Left renal cortex interstitium (tissue), 4 donors: ENCODE results near the gene POLR3H. TPM values are rescaled to one million over a fixed set of nuclear protein-coding genes. Genes with fewer than 3 reads are reported as not detected.
"Not testable (repeated sequence)": the region's sequence is repeated elsewhere in the genome, so short reads cannot be mapped to it uniquely, and the experiment has no call there.

ENCODE experiments used
- DNase-seq, 4 donors: peaks; one replicate each; pipeline ENCODE4 v3.0.0-alpha.2; 2013; ENCODE audit warnings: low read depth in 4 of 4, low spot score in 2 of 4, missing footprints in 1 of 4
- polyA plus RNA-seq, 4 donors: library from polyadenylated mRNA; unstranded; fragments of 120-200 nt; gene quantifications; one replicate each; pipeline ENCODE4 v1.2.1, GENCODE V29; 2013; ENCODE audit not compliant: insufficient read length in 4 of 4

POLR3H gene
- polyA plus RNA-seq, 4 donors = 30.7 to 38.8 (median 31.8) TPM

DNA sequence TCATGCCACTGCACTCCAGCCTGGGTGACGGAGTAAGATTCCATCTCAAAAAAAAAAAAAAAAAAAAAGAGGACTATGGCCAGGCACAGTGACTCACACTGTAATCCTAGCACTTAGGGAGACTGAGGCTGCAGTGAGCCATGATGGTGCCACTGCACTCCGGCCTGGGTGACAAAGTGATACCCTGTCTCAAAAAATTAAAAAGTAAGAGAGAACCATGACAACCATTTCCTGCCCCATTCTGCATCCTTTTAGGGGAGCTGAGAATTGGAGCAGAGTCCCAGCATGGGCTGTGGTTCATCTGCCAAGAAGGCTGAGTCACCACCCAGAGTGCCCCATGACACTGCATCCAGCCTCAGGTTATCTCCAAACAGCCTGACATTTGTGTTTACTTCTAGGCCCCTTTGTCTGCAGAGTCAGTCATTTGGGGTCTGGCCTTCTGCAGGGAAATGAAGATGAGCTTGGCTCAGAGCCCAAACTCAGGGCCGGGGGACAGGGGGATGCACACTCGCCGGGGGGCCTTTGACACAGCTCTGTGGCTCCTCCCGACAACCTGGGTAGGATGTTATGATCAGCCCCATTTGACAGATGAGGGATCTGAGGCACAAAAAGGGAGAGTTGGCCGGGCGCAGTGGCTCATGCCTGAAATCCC lies 21.3 kb upstream of the POLR3H start:
- DNase-seq = no peak

DNA sequence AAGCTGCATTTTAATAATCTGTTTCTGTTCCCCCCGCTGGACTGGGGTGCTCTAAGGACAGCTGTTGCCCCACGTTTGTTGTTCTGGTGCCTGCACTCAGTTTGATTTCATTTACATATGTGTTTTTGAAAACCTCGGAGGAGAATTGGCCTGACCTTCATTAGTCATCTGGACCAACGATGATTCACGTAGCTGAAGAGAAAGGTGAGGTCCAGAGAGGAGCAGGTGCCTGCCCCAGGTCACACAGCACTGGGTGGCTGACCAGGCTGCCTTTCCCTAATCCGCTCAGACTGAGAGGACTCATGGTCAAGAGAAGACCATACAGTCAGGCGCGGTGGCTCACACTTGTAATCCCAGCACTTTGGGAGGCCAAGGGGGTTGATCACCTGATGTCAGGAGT lies 20.3 kb upstream of the POLR3H start:
- DNase-seq = no peak

DNA sequence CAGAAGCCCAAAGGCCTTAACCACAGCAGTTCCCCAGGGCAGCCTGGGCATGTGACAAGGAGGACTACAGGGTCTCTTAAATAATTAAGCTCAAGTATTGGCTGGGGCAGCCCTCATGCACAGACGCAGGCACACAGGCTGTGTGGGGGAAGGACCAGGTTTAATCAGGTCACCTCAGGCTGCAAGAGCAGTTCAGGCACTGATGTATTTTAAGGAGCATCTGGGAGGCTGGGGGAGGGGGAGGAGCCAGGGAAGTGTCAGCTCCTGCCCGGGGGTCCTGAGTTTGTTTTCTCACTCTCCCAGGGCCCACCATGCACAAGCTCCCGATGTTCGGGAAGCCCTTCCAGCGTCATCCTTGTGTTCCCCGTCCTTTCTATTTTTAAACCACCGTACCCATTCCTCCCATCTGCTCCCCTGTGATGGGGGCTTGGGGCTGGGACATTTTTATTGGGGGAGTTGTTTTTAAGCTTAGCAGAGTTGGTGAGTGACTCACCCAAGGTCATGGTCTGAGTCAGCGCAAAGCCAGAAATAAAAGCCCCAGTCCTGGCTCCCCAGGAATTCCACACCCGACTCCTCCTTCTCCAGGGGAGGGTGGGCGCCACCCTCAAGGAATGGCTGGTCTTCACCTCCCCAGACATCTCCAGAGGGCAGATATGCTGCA lies 18.9 kb upstream of the POLR3H start:
- no peak for DNase-seq

DNA sequence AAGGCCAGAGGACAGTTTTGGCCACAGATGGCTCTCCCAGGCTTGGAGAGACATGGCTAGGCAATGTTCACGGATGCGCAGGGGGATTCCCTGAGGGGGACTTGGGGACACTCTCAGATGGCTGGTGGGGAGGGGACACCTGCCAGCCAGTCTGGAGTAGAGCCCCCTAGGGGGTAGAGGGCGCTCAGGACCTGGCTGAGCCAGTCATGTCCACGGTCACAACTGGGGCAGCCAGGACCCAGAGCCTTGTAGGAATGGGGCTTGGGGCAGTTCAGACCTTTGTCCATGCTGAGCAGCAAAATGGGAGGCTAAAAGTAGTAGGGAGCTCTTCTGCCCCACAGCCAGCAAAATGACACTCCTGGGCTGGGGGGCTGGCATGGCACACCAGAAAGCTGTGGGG lies 18.2 kb upstream of the POLR3H start:
- no peak for DNase-seq

DNA sequence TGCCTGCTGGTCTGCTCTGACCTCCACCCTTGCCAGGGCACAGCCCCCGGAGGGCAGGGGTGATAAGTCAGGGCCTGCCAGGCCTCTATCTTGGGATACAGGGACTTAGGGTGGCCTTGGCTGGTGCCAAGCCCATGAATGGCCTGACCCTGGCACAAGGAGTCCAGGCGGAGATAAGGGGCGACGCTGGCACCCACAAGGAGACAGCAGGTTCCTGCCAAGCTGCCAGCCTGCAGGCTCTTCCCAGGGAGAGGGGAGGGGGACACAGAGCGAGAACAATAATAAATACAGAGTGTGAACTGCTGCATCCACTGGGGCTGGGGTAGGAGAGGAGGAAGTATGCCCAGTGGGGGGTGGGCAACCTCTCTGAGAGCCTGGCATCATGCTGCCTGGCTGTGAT lies 17.5 kb upstream of the POLR3H start:
- DNase-seq = no peak

DNA sequence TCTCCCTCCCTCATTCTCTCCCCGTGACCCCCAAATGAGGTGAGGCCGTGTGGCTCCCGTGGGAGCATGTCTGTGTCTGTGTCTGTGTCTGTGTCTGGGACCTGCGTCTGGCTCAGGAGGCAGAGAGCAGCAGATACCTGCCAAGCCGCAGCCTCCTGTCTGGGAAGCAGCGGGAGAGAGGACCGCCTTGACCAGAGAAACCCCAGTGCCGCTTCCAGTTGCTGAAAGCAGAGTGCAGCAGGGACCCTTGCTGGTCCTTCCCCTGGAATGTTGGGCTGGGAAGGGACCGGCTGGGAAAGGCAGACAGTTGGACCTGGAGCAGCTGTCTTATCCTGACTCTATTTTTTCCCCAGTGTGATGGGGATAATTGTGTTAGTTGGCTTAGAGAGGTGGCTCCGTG lies 17.1 kb upstream of the POLR3H start:
- no peak for DNase-seq

DNA sequence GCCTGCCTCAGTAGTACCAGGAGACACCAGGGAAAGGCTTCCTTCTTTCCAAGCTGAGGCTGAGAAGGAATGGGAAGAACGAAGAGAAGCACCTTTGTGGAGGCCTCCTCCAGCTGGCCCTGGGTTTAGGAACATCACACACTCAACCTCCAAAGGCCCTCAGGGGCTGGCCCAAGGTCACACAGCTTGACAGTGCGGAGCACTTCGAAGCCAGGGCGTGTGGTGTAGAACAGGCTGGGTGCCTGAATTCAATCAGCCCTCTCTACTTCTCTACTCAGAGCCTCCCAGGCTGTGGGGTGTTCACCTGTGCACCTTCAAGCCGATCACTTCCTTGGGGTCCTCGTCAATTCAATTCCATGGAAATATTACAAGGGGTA lies 15.8 kb upstream of the POLR3H start:
- no peak for DNase-seq

DNA sequence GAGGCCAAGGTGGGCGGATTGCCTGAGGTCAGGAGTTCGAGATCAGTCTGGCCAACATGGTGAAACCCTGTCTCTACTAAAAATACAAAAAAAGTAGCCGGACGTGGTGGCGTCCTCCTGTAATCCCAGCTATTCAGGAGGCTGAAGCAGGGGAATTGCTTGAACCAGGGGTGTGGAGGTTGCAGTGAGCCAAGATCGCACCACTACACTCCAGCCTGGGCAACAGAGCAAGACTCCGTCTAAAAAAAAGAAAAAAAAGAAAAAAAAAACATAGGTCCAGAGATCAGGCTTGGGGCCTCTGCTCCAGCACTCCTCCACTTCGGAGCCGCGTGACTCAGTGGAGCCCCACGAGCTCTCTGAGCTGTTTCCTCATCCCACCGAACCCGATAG lies 14.0 kb upstream of the POLR3H start:
- not testable (repeated sequence) for DNase-seq

DNA sequence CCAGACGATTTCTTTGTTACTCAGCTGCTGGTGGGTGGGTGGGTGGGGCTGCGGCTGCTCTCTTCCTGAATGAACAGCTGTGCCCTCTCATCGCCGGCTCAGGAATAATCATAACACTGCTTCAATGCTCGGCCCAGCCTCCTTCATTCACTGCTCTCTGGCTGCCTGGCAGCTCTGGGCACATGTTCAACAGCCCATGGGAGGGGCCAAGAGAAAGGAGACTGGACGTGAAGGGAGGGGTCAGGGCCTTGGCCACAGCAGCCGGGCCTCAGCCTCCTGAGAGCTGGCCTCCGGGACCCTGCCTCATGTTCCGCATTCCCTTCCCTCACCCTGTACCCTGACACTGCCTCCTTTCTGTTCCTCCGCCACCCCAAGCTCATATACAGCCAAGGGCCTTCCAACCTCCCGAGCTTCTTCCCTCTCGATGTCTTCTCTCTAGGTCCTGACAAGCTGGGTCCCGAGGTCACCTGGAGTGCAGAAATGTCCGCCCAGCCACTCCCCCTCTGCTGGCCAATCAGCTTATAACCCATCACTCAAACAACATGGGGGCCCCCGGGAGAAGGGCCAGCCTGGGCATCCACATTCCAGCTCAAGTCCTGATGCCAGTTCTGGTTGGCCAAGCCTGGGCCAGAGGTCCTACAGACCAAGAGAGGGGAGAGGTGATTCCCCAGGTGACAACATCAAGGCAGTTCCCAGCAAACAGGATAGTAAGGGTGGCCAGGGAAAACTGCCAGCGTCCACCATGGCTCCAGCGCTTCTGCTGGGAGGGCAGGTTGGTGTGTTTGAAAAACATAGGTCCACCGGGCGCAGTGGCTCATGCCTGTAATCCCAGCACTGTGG lies 13.4 kb upstream of the POLR3H start:
- no peak for DNase-seq

DNA sequence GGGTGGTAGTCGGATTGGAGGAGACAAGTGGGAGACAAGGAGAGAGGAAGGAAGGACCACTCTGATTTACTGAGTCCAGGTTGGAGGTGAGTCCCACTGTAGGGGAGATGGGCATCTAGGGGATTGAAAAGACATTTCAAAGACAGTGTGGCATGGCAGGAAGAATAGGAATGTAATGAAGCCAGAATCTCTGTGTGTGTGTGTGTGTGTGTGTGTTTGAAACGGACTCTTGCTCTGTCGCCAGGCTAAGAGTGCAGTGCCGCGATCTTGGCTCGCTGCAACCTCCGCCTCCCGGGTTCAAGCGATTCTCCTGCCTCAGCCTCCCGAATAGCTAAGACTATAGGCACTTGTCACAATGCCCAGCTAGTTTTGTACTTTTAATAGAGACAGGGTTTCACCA lies 12.3 kb upstream of the POLR3H start:
- no peak for DNase-seq

DNA sequence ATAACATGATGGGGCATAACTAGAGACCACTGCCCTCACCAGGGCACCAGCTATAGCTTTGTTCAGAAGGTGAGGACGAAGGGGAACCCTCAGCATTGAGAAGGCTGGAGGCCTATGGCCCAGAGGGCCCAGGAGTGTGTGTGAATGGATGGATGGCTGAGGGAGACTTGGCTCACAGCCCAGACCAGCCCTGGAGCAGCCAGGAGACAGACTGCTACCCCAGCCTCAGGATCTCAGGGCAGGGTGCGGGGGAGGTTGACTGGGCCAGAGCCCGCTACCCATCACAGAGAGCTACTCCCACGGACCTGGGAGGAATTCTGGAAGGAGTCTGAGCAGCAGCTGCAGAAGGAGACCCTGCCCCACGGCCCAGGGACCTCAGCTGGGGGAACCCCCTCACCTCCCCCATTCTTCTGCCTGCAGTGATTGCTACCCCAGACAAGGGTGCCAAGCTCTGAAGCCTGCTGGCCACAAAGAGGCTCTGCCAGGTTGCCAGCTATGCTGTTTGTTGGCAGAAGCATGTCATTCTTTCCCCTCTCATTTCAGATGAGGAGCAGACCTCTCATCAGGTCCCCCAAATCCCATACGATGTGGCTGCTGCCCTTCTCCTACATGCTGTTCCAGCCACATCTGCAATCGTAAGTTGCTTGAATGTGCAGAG lies 11.2 kb upstream of the POLR3H start:
- DNase-seq = no peak

DNA sequence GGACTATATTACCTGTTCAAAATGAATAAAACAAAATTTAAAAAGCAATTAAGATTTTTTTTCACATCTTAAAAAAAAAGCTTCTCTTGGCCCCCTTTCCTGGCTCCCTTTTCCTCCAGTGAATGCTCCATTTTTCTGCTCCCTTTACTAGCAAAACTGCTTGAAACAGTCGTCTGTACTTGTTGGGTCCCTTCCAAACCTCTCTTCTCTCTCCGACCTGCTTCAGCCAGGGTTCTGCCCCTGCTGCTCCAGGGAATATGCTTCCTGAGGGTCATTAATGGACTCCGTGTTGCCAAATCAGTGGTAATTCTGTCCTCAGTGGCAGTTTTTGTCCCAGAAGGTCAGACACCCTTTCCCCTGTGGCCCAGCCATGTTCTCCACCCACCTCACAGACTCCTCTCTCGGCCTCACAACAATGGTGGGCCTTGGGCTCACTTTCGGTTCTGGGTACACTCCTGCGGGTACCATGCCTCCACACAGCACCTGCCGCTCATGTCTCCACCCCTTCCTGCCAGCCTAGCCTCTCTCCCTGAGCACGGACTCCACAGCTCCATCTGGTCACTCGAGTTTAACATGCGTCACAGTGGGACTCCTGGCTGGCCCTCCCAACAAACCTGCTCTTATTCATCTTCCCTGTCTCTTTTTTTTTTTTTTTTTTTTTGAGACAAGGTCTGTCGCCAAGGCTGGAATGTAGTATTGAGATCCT lies 7.8 kb upstream of the POLR3H start:
- no peak for DNase-seq

DNA sequence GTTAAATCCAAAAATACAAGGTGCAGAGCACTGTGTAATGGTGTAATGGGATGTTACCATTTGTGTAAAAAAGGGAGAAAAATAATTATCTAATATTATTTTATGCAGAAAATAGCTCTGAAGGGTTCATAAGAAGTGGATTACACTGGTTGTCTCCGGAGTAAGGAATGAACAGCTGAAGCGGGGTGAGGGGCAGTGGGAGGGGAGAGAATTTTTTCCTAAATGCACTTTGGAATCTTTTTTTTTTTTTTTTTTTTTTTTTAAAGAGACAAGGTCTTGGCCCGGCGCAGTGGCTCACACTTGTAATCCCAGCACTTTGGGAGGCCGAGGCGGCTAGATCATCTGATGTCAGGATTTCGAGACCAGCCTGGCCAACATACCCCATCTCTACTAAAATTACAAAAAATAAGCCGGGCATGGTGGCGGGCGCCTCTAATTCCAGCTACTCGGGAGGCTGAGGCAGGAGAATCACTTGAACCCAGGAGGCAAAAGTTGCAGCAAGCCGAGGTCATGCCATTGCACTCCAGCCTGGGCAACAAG lies 6.8 kb upstream of the POLR3H start:
- no peak for DNase-seq

DNA sequence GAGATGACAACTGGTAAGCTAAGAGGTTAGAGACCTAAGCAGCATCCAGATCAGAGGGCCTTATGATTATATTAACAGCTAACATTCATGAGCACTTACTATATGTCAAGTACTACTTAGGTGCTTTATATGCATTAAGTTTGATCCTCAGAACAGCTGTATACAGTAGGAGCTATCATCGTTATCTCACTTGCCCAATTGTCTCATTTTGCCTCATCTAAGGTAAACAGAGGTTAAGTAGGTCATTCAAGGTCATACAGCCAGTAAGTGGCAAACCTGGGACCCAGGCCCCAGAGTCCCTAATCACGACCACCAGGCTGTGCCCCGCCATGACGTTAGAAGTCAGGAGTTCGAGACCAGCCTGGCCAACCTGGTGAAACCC lies 4.6 kb upstream of the POLR3H start:
- no peak for DNase-seq

DNA sequence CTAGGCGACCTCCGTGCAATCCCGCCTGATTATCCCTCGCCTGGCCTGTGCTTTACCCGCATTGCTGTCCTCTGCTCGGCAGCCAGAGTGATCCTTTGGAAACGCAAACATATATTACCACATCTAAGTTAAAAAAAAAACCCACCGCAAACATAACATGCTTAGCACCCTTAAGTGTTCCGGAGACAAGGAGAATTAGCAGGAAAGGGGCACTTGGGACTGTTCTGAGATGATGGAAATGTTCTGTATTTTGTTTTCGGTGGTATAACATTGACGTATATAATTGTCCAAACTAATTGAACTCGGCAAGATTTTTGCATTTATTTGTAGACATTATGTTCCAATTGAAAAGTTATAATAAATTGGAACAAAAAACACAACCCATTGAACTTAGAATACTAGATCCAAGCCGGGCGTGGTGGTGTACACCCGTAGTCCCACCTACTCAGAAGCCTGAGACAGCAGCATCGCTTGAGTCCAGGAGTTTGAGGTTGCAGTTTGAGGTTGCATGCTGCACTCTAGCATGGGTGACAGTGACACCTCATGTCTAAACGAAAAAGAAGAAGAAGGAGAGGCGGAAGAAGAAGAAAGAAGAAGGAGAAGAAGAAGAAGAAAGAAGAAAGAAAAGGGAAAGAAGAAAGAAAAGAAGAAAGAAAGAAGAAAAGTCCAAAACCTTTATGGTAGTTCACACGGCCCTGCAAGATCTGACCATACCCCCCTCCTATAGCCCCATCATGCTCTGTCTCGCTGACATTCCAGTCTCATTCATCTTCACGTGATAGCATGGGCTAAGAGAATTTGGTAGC lies 604 bp upstream of the POLR3H start:
- no peak for DNase-seq

DNA sequence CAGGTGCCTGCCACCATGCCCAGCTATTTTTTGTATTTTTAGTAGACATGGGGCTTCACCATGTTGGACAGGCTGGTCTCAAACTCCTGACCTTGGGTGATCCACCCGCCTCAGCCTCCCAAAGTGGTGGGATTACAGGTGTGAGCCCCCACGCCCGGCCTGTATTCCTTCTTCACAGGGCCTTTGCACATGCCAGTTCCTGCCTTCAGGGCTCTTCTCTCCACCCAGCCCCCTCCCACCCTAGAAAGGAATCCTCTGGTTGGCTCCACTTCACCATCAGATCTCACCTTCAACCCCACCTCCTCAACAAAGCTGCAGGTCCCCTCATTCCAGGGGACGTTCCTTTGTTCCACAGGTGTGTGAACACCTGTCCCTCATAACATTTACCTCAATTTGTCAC lies 2.0 kb downstream of the POLR3H start:
- DNase-seq = no peak

DNA sequence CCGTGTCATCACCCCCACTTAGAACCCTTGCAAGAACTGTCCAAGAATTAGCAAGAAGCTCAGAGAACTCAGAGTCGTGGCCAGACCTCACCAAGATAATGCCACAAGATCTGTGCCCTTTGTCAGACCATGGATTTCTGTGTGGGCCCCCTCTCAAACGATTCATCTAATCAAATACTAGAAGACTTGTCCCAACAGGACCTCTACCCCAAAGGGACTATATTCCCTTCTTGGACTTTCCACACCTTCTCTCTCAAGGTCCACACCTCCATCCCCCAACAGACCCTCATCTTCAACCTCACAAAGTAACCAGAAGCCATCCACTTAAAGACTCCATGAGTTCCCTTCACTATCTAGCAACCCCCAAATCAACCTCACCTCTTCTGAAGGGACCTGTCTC lies 2.8 kb downstream of the POLR3H start:
- DNase-seq = no peak

DNA sequence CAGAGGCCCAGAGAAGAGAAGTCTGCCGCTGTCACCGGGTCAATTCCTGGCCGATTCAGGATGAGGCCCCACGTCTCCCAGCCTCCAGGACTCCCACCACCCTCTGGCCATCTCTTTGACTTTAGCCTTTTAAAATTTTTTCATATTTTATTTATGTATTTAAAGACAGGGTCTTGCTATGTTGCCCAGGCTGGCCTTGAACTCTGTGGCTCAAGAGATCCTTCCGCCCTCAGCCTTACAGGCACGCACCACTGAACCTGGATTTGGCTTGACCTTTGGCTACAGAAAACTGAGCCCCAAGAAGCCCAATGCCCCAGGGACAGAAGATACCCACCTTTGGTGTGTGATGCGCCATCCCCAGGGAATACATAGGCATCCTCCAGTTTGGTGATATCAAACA lies 3.9 kb downstream of the POLR3H start:
- DNase-seq = no peak

DNA sequence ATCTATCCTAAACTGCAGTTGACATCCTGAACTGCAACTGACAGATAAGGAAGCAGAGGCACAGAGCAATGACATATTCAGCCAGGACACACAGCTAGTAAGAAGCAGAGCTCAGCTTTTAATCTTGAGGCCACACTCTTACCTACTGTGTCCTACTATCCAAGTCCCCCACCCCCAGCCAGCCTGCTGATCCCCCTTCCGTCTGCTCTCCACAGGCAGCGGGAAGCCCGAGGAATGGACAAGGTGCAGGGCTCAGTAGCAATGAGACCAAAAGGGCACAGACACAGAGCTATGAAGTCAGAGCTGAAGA lies 4.3 kb downstream of the POLR3H start:
- no peak for DNase-seq
